NCI-H526 (cell line): ENCODE data around the gene GJB5.
A peak's percentile ranks its signal among the peaks of the same experiment; 100 is the strongest.

Source experiments
- DNase-seq, 2 experiments: peaks; one replicate each; lab custom pipeline; 2025; lab: John Stamatoyannopoulos, UW

The GJB5 gene

DNA sequence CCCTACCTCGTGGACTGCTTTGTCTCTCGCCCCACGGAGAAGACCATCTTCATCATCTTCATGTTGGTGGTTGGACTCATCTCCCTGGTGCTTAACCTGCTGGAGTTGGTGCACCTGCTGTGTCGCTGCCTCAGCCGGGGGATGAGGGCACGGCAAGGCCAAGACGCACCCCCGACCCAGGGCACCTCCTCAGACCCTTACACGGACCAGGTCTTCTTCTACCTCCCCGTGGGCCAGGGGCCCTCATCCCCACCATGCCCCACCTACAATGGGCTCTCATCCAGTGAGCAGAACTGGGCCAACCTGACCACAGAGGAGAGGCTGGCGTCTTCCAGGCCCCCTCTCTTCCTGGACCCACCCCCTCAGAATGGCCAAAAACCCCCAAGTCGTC, 39.9 kb downstream of the GJB5 start:
- no peak for DNase-seq

DNA sequence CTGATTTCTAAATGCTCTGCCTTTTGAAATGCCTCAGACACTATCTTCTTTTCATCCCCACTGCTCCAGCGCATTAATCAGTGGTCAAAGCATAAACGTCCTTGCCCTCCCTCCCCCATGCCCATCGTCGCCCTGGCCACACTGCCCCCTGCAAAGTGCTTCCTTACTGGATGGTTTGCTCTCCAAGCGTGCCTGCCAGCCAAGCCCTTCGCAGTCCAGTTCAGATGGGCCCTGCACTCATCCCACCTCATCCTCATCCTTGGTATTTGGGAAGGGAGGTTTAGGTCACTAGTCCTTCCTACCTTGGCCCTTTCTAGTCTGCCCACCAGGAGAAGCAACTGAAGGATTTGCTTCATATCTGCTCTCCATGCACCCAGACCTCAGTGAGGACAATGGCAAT, 41.1 kb downstream of the GJB5 start:
- no peak for DNase-seq

DNA sequence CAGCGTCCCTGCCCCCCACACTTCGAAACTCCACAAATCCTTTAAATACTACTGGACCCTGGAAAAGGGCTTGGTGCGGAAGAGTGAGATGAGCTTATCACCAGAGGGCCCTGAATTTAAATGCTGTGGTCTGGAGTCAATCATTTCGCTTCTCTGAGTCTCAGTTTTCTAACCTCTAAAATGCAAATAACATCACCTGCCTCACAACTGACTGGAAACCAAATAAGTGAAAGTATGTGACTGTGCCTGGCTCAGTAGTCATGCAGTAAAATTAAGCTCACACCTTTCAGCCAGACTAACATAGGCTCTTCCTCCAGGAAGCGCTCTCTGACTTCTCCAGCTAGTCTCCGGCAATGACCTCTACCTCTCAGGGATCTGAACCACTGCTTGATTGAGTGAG, 42.1 kb downstream of the GJB5 start:
- peak; percentile 70 to 75 for DNase-seq

DNA sequence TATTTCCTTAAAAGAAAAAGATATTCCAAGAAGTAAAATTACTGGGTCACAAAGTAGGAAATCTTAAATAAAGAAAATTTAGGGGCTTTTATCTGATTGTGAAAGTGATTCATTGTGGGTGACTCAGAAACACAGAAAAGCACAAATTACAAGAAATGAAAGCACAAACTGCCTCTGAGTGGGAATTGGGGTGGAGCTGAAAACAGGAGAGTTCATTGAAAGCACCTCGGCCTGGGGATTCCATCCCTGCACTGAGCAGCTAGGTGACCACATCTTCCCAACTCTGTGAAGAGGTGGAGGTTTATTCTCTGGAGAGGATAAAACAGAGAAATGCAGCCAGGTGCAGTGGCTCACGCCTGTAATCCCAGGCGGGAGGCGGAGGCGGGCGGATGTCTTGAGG, 45.4 kb downstream of the GJB5 start:
- no peak for DNase-seq

DNA sequence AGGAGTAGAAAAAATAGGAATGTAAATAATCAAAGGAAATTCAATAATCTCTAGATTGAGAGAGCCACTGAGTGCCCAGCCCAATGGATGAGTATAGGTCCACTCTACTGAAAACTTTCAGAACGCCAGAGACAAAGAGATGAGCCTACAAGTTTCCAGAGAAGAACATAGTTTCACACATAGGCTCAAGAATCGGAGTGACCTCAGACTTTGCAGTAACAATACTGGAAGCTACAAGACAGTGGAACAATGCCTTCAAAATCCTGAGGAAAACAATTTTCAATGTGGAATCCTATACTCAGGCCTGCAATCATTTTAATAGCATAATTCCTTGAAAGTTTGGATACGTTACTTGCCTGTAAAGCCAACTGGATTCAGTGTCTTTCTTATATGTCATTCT, 48.9 kb downstream of the GJB5 start:
- no peak for DNase-seq

DNA sequence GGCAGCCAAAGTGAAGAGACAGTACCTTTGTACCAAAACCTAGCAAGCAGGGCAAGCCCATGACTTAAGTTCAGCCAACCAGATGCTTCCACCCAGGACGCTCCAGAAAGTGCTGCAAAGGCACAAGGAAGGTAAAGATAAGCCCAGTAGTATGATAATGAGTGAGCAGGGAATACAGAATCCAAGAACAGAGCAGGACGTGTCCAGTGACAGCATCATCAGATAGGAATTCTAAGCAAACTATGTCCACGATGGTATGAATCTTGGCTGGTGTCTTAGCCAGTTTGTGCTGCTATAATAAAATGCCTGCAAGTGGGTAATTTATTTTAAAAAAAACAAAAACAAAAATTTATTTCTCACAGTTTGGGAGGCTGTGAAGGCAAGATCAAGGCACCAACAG, 51.5 kb downstream of the GJB5 start:
- no peak for DNase-seq
